ENCODE results near the gene TMEM140. TPM values are rescaled to one million over a fixed set of nuclear protein-coding genes. Genes with fewer than 3 reads are reported as not detected.

Gene TMEM140
- total RNA-seq, 6 experiments from 2014 or later: 0.47 to 2.2 (median 1.6) TPM

- peaks cover 79% of the 10 kb centered on the region for H3K4me1 Mint-ChIP-seq (ENCODE audit: low read depth)
- peak overlapping the region; percentile 93 for H3K27ac Mint-ChIP-seq
- H3K36me3 Mint-ChIP-seq (ENCODE audit: low read depth): peaks cover 57% of the 10 kb centered on the region
- no peak for TF ChIP-seq CTCF (IDR thresholded peaks at IDR 0.05)
- H3K4me3 Mint-ChIP-seq: no peak overlapping the region
- no peaks in the 10 kb centered on the region; the same call in 1 of the 2 replicates for H3K27me3 Mint-ChIP-seq (ENCODE audit: insufficient read depth)
- DNase-seq: no peak
- H3K9me3 Mint-ChIP-seq: no peaks in the 10 kb centered on the region
Measured at GRCh38 chr7:135204876-135205275, 57.0 kb downstream of the TMEM140 start.

GRCh38 chr7:135205850-135206249 is 58.0 kb downstream of the TMEM140 start:
- Mint-ChIP-seq H3K27ac (no peak overlapping the region), H3K4me3 (no peak overlapping the region), H3K4me1 (ENCODE audit: low read depth) (peaks cover 80% of the 10 kb centered on the region), H3K36me3 (ENCODE audit: low read depth) (peaks cover 50% of the 10 kb centered on the region), H3K9me3 (no peaks in the 10 kb centered on the region), H3K27me3 (ENCODE audit: insufficient read depth) (no peaks in the 10 kb centered on the region; the same call in 1 of the 2 replicates)
- no peak for DNase-seq
- TF ChIP-seq CTCF (IDR thresholded peaks at IDR 0.05): no peak

GRCh38 chr7:135206941-135207391 is 59.1 kb downstream of the TMEM140 start:
- no peaks in the 10 kb centered on the region; the same call in 1 of the 2 replicates for H3K27me3 Mint-ChIP-seq (ENCODE audit: insufficient read depth)
- H3K36me3 Mint-ChIP-seq (ENCODE audit: low read depth): peaks cover 45% of the 10 kb centered on the region
- DNase-seq: no peak

GRCh38 chr7:135207406-135208101 is 59.7 kb downstream of the TMEM140 start:
- Mint-ChIP-seq H3K27ac (peak overlapping the region; percentile 19; the same call in 1 of the 2 replicates), H3K36me3 (ENCODE audit: low read depth) (peaks cover 42% of the 10 kb centered on the region), H3K4me3 (no peak overlapping the region), H3K9me3 (no peaks in the 10 kb centered on the region), H3K27me3 (ENCODE audit: insufficient read depth) (no peaks in the 10 kb centered on the region; the same call in 1 of the 2 replicates), H3K4me1 (ENCODE audit: low read depth) (peaks cover 74% of the 10 kb centered on the region)
- no peak for TF ChIP-seq CTCF (IDR thresholded peaks at IDR 0.05)
- no peak for DNase-seq

More at GRCh38 chr7:135206941-135207391, 59.1 kb downstream of the TMEM140 start:
- Mint-ChIP-seq H3K27ac (no peak overlapping the region; the same call in 1 of the 2 replicates), H3K4me3 (no peak overlapping the region), H3K9me3 (no peaks in the 10 kb centered on the region), H3K4me1 (ENCODE audit: low read depth) (peaks cover 78% of the 10 kb centered on the region)
- TF ChIP-seq CTCF (IDR thresholded peaks at IDR 0.05): no peak

- H3K27me3 Mint-ChIP-seq (ENCODE audit: insufficient read depth): no peaks in the 10 kb centered on the region; the same call in 1 of the 2 replicates
- peak overlapping the region; percentile 15; the same call in 1 of the 2 replicates for H3K4me3 Mint-ChIP-seq
- peaks cover 39% of the 10 kb centered on the region for H3K36me3 Mint-ChIP-seq (ENCODE audit: low read depth)
- DNase-seq: no peak
- TF ChIP-seq CTCF (IDR thresholded peaks at IDR 0.05): no peak
- 0 out of 2 replicates have a peak overlapping the region, but pooled peaks have one; percentile 19 for H3K27ac Mint-ChIP-seq
- no peaks in the 10 kb centered on the region for H3K9me3 Mint-ChIP-seq
- H3K4me1 Mint-ChIP-seq (ENCODE audit: low read depth): peaks cover 67% of the 10 kb centered on the region
Measured at GRCh38 chr7:135208102-135208793, 60.4 kb downstream of the TMEM140 start.
